H9 (cell line): ENCODE results near the gene ZBED5. TPM values are rescaled to one million over a fixed set of nuclear protein-coding genes. Genes with fewer than 3 reads are reported as not detected.
"Not testable (repeated sequence)": the region's sequence is repeated elsewhere in the genome, so short reads cannot be mapped to it uniquely, and the experiment has no call there.

ENCODE experiments used
- DNase-seq: peaks from one replicate; pipeline ENCODE4 v3.0.0-alpha.2; 2017
- H2AFZ ChIP-seq: one replicate; pipeline ENCODE4 v1.6.1; 2013; ENCODE audit warnings: mild to moderate bottlenecking, low read length, control low read depth, moderate library complexity
- H2AK5ac ChIP-seq: 2 replicates; pipeline ENCODE4 v1.6.1; 2013; ENCODE audit warnings: low read length, control low read depth, mixed read lengths; ENCODE audit not compliant: insufficient read length
- H2BK120ac ChIP-seq: one replicate; pipeline ENCODE4 v1.6.1; 2013; ENCODE audit warnings: low read depth, mild to moderate bottlenecking, low read length, control low read depth, inconsistent platforms; ENCODE audit not compliant: poor library complexity, severe bottlenecking
- H2BK12ac ChIP-seq: 2 replicates; pipeline ENCODE4 v1.6.1; 2013; ENCODE audit warnings: low read length, control low read depth, mixed read lengths, low read depth; ENCODE audit not compliant: insufficient read length
- H2BK15ac ChIP-seq: 2 replicates; pipeline ENCODE4 v1.6.1; 2013; ENCODE audit warnings: low read depth, low read length, control low read depth
- H2BK20ac ChIP-seq: one replicate; pipeline ENCODE4 v1.6.1; 2013; ENCODE audit warnings: low read depth, mild to moderate bottlenecking, low read length, control low read depth, inconsistent platforms; ENCODE audit not compliant: poor library complexity, severe bottlenecking
- H2BK5ac ChIP-seq: 2 replicates; pipeline ENCODE4 v1.6.1; 2013; ENCODE audit warnings: low read length, control low read depth, mixed read lengths; ENCODE audit not compliant: insufficient read length
- H3K14ac ChIP-seq: 2 replicates; pipeline ENCODE4 v1.6.1; 2013; ENCODE audit warnings: low read length, control low read depth; ENCODE audit not compliant: insufficient read depth
- H3K18ac ChIP-seq: 2 replicates; pipeline ENCODE4 v1.6.1; 2013; ENCODE audit warnings: low read depth, mild to moderate bottlenecking, mixed read lengths, low read length, control low read depth; ENCODE audit not compliant: insufficient read length
- H3K23ac ChIP-seq: 2 replicates; pipeline ENCODE4 v1.6.1; 2013; ENCODE audit warnings: low read length, control low read depth, mixed read lengths, low read depth; ENCODE audit not compliant: insufficient read length
- H3K23me2 ChIP-seq: 2 replicates; pipeline ENCODE4 v1.6.1; 2013; ENCODE audit warnings: low read depth, mild to moderate bottlenecking, mixed read lengths, low read length, control low read depth; ENCODE audit not compliant: insufficient read length, poor library complexity, severe bottlenecking
- H3K27ac ChIP-seq: 2 replicates; pipeline ENCODE4 v1.5.1; 2013; ENCODE audit warnings: low read length, control low read depth, mixed read lengths, low read depth; ENCODE audit not compliant: insufficient read length
- H3K27me3 ChIP-seq: 2 replicates; pipeline ENCODE4 v1.6.1; 2013; ENCODE audit warnings: low read length, control low read depth, inconsistent platforms; ENCODE audit not compliant: insufficient read depth
- H3K4ac ChIP-seq: 2 replicates; pipeline ENCODE4 v1.6.1; 2013; ENCODE audit warnings: low read depth, mild to moderate bottlenecking, control low read depth, inconsistent platforms, low read length, moderate library complexity
- H3K4me1 ChIP-seq: 2 replicates; pipeline ENCODE4 v1.6.1; 2013; ENCODE audit warnings: low read length, control low read depth, inconsistent platforms; ENCODE audit not compliant: insufficient read depth
- H3K4me2 ChIP-seq: 2 replicates; pipeline ENCODE4 v1.6.1; 2013; ENCODE audit warnings: low read length, control low read depth, mixed read lengths; ENCODE audit not compliant: insufficient read length, insufficient read depth
- H3K56ac ChIP-seq: 2 replicates; pipeline ENCODE4 v1.6.1; 2013; ENCODE audit warnings: low read depth, mild to moderate bottlenecking, mixed read lengths, low read length, control low read depth; ENCODE audit not compliant: insufficient read length
- H3K79me1 ChIP-seq: 2 replicates; pipeline ENCODE4 v1.6.1; 2013; ENCODE audit warnings: low read depth, mild to moderate bottlenecking, moderate library complexity, low read length, control low read depth, inconsistent platforms; ENCODE audit not compliant: insufficient read depth, poor library complexity, severe bottlenecking
- H3K79me2 ChIP-seq: 2 replicates; pipeline ENCODE4 v1.6.1; 2013; ENCODE audit warnings: low read length, control low read depth, inconsistent platforms; ENCODE audit not compliant: insufficient read depth
- H3K9ac ChIP-seq: 2 replicates; pipeline ENCODE4 v1.6.1; 2013; ENCODE audit warnings: low read length, control low read depth, mixed read lengths; ENCODE audit not compliant: insufficient read length; ENCODE audit errors: extremely low read depth
- H3K9me3 ChIP-seq: one replicate; pipeline ENCODE4 v1.6.1; 2013; ENCODE audit warnings: low read depth, low read length, inconsistent platforms; ENCODE audit not compliant: control insufficient read depth
- H3T11ph ChIP-seq: one replicate; pipeline ENCODE4 v1.6.1; 2013; ENCODE audit warnings: mild to moderate bottlenecking, low read length, control low read depth, inconsistent platforms
- H4K20me1 ChIP-seq: one replicate; pipeline ENCODE4 v1.6.1; 2013; ENCODE audit not compliant: control insufficient read depth, insufficient read length, insufficient read depth
- H4K5ac ChIP-seq: 2 replicates; pipeline ENCODE4 v1.6.1; 2013; ENCODE audit warnings: low read depth, mild to moderate bottlenecking, mixed read lengths, low read length, control low read depth; ENCODE audit not compliant: insufficient read length
- H4K8ac ChIP-seq: replicated peaks from 2 replicates; pipeline ENCODE4 v1.6.1; 2013; ENCODE audit warnings: low read length, control low read depth, mixed read lengths, low read depth; ENCODE audit not compliant: insufficient read length
- H4K91ac ChIP-seq: 2 replicates; pipeline ENCODE4 v1.6.1; 2013; ENCODE audit warnings: low read depth, mild to moderate bottlenecking, moderate library complexity, mixed read lengths, low read length, control low read depth; ENCODE audit not compliant: insufficient read length
- H3K27ac Mint-ChIP-seq, 3 experiments: 2 replicates in 2 of 3; 3 replicates in 1 of 3; pipeline ENCODE4 v1.8.0; 2020 to 2021; ENCODE audit warnings: mixed read lengths in 3 of 3, mild to moderate bottlenecking in 1 of 3, moderate library complexity in 1 of 3
- H3K27me3 Mint-ChIP-seq: 2 replicates; pipeline ENCODE4 v1.8.0; 2021; ENCODE audit warnings: low read depth, mild to moderate bottlenecking, moderate library complexity, mixed read lengths
- H3K36me3 Mint-ChIP-seq, 3 experiments: 2 replicates in 2 of 3; 3 replicates in 1 of 3; pipeline ENCODE4 v1.8.0; 2020 to 2021; ENCODE audit warnings: low read depth in 3 of 3, mixed read lengths in 3 of 3; ENCODE audit not compliant: insufficient read depth in 1 of 3
- H3K4me1 Mint-ChIP-seq, 2 experiments: 2 replicates each; pipeline ENCODE4 v1.8.0; 2020; ENCODE audit warnings: mixed read lengths in 2 of 2
- H3K4me3 Mint-ChIP-seq, 2 experiments: 2 replicates in 1 of 2; 3 replicates in 1 of 2; pipeline ENCODE4 v1.8.0; 2020 to 2021; ENCODE audit warnings: mild to moderate bottlenecking in 2 of 2, mixed read lengths in 2 of 2, moderate library complexity in 1 of 2
- H3K9me3 Mint-ChIP-seq, 2 experiments: 2 replicates in 1 of 2; 3 replicates in 1 of 2; pipeline ENCODE4 v1.8.0; 2020; ENCODE audit warnings: mild to moderate bottlenecking in 2 of 2, mixed read lengths in 2 of 2, moderate library complexity in 1 of 2
- WGBS: extraction: QIAGEN DNeasy Blood & Tissue Kit; methylation state at CpG from one replicate; pipeline ENCODE4 v1.1.7; 2013; ENCODE audit warnings: missing lambda C conversion rate, low lambda C conversion rate, mixed read lengths; ENCODE audit not compliant: insufficient read length; ENCODE audit errors: extremely low coverage; 5-methylcytosine and 5-hydroxymethylcytosine counted together
- total RNA-seq: library from RNA; stranded (reverse); gene quantifications from 2 replicates; pipeline ENCODE4 v1.2.1, GENCODE V29; 2021
- TF ChIP-seq, protein P1 (sequence below): fragments of 200-600 bp; sonication (generic); conservative IDR thresholded peaks from 3 replicates; pipeline ENCODE4 v1.8.0; 2021; ENCODE audit warnings: antibody characterized with exemption, mild to moderate bottlenecking

Gene ZBED5
- total RNA-seq, 1 experiment from 2014 or later, result 65.8 TPM

DNA sequence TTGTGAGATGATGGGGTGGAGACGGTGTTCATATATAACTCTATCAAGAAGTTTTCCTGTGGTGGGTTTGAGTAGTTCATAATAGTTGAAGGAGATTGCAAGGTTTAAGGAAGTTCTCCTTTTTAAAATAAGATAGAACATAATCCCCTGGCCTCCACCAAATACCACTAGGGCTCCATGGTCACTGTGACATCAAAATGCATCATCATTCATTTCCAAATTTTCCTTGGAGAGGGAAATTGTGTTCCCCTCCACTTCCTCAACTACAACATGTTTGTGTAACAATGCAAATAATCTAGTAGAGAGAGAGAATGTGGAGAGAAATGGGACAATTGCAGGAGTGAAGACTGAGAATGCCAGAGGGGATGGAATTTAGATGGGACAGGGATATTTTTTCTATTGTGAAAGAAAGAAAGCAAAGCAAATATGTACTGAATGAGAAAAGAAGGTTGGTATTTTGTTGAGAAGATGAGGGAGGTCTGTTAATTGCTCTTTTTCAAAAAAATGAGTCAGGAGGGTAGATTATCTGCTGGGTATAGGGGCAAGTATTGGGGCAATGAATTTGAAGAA, 33.4 kb upstream of the ZBED5 start:
- Mint-ChIP-seq H3K27ac (no peak overlapping the region), H3K4me3 (no peak overlapping the region), H3K9me3 (peaks cover 6 to 10% of the 10 kb centered on the region in 2 experiments), H3K36me3 (peaks cover 0 to 4% (median 0%) of the 10 kb centered on the region in 3 experiments; a peak in 2 of 7 replicates), H3K4me1 (peaks cover 0 to 4% of the 10 kb centered on the region in 2 experiments; a peak in 2 of 4 replicates), H3K27me3 (no peaks in the 10 kb centered on the region)
- TF ChIP-seq, protein P1, sequence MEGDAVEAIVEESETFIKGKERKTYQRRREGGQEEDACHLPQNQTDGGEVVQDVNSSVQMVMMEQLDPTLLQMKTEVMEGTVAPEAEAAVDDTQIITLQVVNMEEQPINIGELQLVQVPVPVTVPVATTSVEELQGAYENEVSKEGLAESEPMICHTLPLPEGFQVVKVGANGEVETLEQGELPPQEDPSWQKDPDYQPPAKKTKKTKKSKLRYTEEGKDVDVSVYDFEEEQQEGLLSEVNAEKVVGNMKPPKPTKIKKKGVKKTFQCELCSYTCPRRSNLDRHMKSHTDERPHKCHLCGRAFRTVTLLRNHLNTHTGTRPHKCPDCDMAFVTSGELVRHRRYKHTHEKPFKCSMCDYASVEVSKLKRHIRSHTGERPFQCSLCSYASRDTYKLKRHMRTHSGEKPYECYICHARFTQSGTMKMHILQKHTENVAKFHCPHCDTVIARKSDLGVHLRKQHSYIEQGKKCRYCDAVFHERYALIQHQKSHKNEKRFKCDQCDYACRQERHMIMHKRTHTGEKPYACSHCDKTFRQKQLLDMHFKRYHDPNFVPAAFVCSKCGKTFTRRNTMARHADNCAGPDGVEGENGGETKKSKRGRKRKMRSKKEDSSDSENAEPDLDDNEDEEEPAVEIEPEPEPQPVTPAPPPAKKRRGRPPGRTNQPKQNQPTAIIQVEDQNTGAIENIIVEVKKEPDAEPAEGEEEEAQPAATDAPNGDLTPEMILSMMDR, result no peak
- no peak overlapping the region for H3K27ac ChIP-seq
- no peak overlapping the region for H4K5ac ChIP-seq
- no peaks in the 10 kb centered on the region for H3K23me2 ChIP-seq
- no peaks in the 10 kb centered on the region; the same call in 1 of the 2 replicates for H3K4me1 ChIP-seq
- H3K18ac ChIP-seq, result no peak overlapping the region
- H3K27me3 ChIP-seq, result no peaks in the 10 kb centered on the region
- no peak overlapping the region for H3K4ac ChIP-seq
- no peak overlapping the region for H2BK20ac ChIP-seq
- H2BK15ac ChIP-seq, result no peak overlapping the region
- no peak overlapping the region for H3K56ac ChIP-seq
- no peak overlapping the region for H2AK5ac ChIP-seq
- H3K9ac ChIP-seq, result no peak overlapping the region
- no peak overlapping the region for H2BK12ac ChIP-seq
- H3T11ph ChIP-seq, result no peak overlapping the region
- H3K79me1 ChIP-seq, result no peaks in the 10 kb centered on the region
- no peak overlapping the region for H3K4me2 ChIP-seq
- no peak overlapping the region for H4K8ac ChIP-seq
- H4K91ac ChIP-seq, result no peak overlapping the region
- H2BK120ac ChIP-seq, result no peak overlapping the region
- H3K9me3 ChIP-seq, result no peaks in the 10 kb centered on the region
- H4K20me1 ChIP-seq, result no peaks in the 10 kb centered on the region
- no peak overlapping the region for H2AFZ ChIP-seq
- no peak overlapping the region for H2BK5ac ChIP-seq
- no peak overlapping the region for H3K23ac ChIP-seq
- no peak for DNase-seq
- no peak overlapping the region for H3K14ac ChIP-seq
- no peaks in the 10 kb centered on the region for H3K79me2 ChIP-seq
- WGBS, result no CpG with 5 or more reads among the region's 1 CpG

DNA sequence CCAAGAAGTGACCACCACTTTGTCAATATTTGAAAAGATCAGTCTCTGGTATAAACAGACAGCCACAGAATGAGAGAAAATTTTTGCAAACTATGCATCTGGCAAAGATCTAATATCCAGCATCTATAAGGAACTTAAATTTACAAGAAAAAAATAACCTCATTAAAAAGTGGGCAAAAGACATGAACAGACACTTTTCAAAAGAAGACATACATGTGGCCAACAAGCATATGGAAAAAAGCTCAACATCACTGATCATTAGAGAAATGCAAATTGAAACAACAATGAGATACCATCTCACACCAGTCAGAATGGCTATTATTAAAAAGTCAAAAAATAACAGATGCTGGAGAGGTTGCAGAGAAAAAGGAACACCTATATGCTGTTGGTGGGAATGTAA, 32.2 kb upstream of the ZBED5 start:
- not testable (repeated sequence) for H3K27ac Mint-ChIP-seq, H3K9me3 Mint-ChIP-seq, H4K8ac ChIP-seq, H3K4me1 Mint-ChIP-seq, H3K27me3 ChIP-seq, H2BK15ac ChIP-seq, H2BK5ac ChIP-seq, H2BK120ac ChIP-seq, H3K79me1 ChIP-seq, H3K36me3 Mint-ChIP-seq, H4K20me1 ChIP-seq, H2AK5ac ChIP-seq, H4K91ac ChIP-seq, H2BK20ac ChIP-seq, H4K5ac ChIP-seq, H3K9me3 ChIP-seq, H3K4ac ChIP-seq, H3K14ac ChIP-seq, H3K9ac ChIP-seq, H3K4me3 Mint-ChIP-seq, H3K4me2 ChIP-seq, H2AFZ ChIP-seq, H3K18ac ChIP-seq, H3K23me2 ChIP-seq, H3T11ph ChIP-seq, H3K56ac ChIP-seq, H3K27ac ChIP-seq, H3K79me2 ChIP-seq, DNase-seq, H3K4me1 ChIP-seq, H3K27me3 Mint-ChIP-seq, H3K23ac ChIP-seq, H2BK12ac ChIP-seq
